Measurements from ENCODE around the gene OR2H1.
"Not testable (repeated sequence)": the region's sequence is repeated elsewhere in the genome, so short reads cannot be mapped to it uniquely, and the experiment has no call there.

Gene OR2H1

DNA sequence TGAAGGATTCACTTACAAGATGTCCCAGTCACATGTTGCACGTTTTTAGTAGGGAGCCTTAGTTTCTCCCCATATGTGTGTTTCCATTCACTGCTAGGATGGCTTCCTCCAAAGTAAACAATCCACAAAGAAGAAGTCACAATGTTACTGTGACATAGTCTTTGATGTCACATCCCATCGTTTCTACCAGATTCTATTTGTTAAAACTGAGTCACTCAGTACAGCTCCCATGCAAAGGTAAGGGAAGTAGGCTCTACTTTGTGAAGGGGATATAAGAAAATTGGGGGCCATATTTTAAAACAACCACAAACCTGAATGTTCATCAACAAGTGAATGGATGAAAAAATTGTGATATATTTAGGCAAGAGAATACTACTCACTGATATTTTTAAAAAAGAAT lies at the start of gene OR2H1, which contains the start of gene OR11A1:
TSS of gene OR2H1 (plus strand) at position 185 of the 400 bp plus-strand sequence. CDS start 4,615 bp downstream, outside the sequence.
TSS of gene OR11A1 (minus strand) at position 101 of the 400 bp plus-strand sequence. CDS start 29,430 bp downstream, outside the sequence.
- DNase-seq (ENCODE audit: low spot score), result no peak

- no peak for DNase-seq (ENCODE audit: low spot score)
Observed at GRCh38 chr6:29414588-29414987, 42.4 kb upstream of the OR2H1 start, which contains the start of gene OR12D1. Gene OR12D1 (plus strand): TSS chr6:29414928.

DNA sequence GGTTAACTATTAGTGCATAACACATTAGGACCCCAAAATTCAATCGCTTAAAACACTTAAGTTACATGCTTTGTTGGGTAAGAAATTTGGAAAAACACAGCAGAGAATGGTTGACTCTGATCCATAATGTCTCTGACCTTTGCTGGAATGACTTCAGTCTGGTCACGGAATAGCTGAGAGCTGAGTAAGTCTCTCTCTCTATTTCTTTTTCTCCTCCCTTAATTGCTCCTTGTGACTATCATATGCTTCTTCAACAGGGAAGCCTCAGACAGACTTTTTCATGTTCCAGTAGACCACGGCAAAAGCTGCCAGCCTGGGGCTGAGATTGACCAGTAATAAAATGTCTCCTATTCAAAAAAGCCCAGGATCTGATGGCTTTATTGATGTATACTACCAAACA lies 37.4 kb upstream of the OR2H1 start:
- DNase-seq (ENCODE audit: low spot score), result no peak

DNA sequence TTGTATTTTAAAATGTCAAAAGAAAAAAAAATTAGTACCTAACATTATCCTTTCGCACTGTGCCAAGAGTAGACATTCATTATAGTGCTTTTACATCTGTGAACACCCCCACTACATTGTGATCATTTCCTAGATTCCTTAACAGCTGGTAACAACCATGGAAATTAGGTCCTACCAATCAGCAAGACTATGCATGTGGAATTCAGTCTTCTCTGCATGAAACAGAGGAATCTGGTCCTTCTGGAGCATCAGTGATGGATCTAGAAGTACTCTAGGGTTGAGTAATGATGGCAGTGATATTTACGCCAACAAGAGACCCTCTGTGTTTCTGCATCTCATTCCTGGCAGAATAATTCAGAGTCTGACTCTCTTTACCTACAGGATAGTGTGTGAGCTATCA lies 32.8 kb upstream of the OR2H1 start:
- DNase-seq (ENCODE audit: low spot score), result no peak

- DNase-seq (ENCODE audit: low spot score), result no peak
Observed at GRCh38 chr6:29424575-29424974, 32.4 kb upstream of the OR2H1 start.

GRCh38 chr6:29425075-29425474 lies 31.9 kb upstream of the OR2H1 start:
- DNase-seq (ENCODE audit: low spot score), result no peak

- DNase-seq (ENCODE audit: low spot score), result no peak
Observed at GRCh38 chr6:29426654-29427053, 30.3 kb upstream of the OR2H1 start.

GRCh38 chr6:29436730-29437129 lies 20.2 kb upstream of the OR2H1 start:
- not testable (repeated sequence) for DNase-seq (ENCODE audit: low spot score)

DNA sequence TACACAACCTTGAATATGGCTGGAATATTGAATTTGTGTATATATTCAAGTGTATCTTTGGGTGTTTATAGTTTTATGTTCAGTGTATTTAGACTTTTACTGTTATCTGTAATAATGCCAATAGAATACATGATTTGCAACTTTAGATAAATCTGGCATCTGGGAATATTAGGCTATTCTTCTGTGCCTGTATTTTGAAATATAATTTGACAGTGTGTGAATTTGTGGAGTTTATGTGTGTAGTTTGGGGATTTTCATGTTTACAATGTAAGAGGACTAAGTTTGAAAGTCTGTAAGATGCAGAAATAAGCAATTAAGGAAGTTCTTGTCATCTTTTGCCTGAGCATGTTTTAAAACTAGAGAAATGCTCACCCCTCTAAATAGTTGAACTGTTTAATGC lies 17.9 kb upstream of the OR2H1 start, which contains the start of gene OR10C1:
TSS of gene OR10C1 (plus strand) at position 301 of the 400 bp plus-strand sequence. CDS start 710 bp downstream, outside the sequence.
- DNase-seq (ENCODE audit: low spot score), result no peak

GRCh38 chr6:29442719-29443118 lies 14.2 kb upstream of the OR2H1 start:
- no peak for DNase-seq (ENCODE audit: low spot score)

GRCh38 chr6:29444031-29444430 lies 12.9 kb upstream of the OR2H1 start:
- DNase-seq (ENCODE audit: low spot score), result not testable (repeated sequence)

DNA sequence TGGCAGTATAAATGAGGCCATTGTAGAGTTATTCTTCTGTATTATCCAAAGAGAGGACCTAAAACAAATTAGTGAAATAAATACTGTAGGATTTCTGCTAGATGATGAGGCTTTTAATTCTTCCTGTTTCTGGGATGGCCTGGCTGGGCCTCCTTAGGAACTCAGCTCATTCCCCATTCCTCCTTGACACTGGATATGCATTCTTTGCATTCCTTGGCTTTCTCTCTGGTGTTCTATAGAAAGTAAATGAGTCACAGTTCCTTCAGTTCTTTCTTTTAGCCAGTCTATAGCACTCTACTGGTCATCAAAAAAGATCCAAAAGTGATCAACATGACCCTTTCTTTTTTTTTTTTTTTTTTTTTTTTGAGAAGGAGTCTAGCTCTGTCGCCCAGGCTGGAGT lies 9.3 kb upstream of the OR2H1 start:
- no peak for DNase-seq (ENCODE audit: low spot score)

DNA sequence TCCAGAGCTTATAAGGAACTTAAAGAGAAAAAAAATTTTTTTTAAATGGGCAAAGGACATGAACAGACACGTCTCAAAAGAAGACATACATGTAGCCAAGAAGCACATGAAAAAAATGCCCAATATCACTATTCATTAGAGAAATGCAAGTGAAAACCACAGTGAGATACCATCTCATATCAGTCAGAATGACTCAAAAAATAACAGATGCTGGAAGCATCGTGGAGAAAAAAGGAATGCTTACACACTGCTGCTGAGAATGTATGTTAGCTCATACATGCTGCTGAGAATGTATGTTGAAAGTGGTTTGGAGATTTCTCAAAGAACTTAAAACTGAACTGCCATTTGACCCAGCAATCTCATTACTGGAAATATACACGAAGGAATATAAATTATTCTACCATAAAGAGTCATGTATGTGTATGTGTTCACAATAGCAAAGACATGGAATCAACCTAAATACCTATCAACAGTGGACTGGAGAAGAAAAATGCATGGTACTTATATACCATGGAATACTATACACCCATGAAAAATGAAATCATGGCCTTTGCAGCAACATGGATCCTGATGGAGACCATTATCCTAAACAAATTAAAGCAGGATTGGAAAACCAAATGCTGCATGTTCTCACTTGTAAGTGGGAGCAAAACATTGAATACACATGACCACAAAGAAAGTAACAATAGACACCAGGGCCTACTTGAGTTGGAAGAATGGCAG lies 5.3 kb upstream of the OR2H1 start:
- no peak for DNase-seq (ENCODE audit: low spot score)

GRCh38 chr6:29461021-29461814 lies 4.3 kb downstream of the OR2H1 start:
- DNase-seq (ENCODE audit: low spot score), result no peak

DNA sequence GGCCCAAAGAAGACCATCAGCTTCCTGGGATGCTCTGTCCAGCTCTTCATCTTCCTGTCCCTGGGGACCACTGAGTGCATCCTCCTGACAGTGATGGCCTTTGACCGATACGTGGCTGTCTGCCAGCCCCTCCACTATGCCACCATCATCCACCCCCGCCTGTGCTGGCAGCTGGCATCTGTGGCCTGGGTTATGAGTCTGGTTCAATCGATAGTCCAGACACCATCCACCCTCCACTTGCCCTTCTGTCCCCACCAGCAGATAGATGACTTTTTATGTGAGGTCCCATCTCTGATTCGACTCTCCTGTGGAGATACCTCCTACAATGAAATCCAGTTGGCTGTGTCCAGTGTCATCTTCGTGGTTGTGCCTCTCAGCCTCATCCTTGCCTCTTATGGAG lies 5.1 kb downstream of the OR2H1 start:
- no peak for DNase-seq (ENCODE audit: low spot score)

GRCh38 chr6:29465279-29465678 lies 8.3 kb downstream of the OR2H1 start:
- no peak for DNase-seq (ENCODE audit: low spot score)

DNA sequence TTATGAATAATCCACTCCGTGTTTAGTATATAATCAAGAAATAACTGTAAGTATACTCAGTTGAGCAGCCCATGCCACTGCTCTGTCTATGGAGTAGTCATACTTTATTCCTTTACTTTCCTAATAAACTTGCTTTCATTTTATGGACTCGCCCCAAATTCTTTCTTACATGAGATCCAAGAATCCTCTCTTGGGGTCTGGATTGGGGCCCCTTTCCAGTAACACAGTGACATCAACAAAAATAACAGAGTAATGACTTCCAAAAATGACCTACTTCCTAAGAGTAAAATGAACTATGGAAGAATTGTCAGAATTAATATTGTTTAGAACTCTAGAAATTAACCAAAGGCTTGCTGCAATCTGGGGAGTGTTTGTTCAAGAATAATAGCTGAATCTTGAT lies 8.8 kb downstream of the OR2H1 start:
- no peak for DNase-seq (ENCODE audit: low spot score)

GRCh38 chr6:29466241-29466640 lies 9.3 kb downstream of the OR2H1 start:
- DNase-seq (ENCODE audit: low spot score), result no peak

- DNase-seq (ENCODE audit: low spot score), result no peak
Observed at GRCh38 chr6:29474996-29475395, 18.0 kb downstream of the OR2H1 start.

GRCh38 chr6:29477923-29478450 lies 21.0 kb downstream of the OR2H1 start:
- DNase-seq (ENCODE audit: low spot score), result no peak

DNA sequence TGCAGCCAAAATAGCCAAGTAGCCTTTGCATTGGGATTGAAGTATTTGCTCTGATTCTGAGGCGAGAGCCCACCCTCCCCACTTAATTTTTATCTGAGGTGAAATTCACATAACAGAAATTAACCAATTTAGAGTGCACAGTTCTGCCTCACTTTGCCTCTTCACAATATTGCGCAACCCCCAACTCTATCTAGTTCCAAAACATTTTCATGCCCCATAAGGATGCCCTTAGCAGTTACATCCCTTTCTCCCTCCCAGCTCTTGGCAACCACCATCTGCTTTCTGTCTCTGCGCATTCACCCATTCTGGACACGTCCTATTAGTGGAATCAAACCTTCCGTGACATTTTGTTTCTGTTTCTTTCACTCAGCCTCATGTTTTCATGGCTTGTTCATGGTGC lies 21.8 kb downstream of the OR2H1 start:
- DNase-seq (ENCODE audit: low spot score), result no peak

DNA sequence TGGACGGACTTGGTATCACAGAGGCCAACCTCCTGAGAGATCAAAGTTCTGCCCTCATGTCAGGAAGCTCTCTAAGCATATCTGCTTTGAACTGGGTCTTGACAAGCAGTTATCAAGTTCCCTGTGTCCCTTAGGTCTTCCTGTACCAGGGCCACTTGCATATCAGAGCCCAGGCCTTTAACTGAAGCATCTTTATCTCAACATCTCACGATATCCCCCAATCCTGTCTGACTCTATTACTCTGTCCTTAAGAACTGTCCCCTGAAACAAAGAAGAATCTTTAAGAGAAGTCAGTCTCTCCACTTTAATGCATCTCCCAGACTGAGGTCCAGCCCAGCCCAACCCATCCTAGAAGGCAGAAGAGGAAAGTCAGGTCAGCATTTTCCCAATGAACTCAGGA lies 22.6 kb downstream of the OR2H1 start:
- DNase-seq (ENCODE audit: low spot score), result no peak

DNA sequence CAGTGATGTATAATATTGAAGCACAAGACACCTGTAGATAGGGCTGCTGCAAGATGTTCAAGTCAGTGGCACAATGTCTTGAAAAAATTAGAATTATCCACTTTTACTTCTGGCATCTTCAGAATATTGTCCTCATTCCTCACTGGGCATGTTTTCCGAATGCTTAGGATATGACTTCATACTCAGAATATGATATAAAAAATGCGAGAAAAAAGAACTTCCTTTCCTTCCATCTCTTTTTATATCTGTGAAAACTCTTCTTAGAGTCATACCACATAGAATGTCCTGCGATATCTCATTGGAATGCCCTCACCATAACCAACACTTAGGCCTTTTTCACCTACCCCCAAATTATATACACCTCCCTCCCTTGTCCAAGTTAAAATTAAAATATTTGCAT lies 26.2 kb downstream of the OR2H1 start:
- DNase-seq (ENCODE audit: low spot score), result no peak
